GM18909 (cell line): Measurements from ENCODE around the gene PPP4R1.

Experiments
- ATAC-seq: cut with Tn5 transposase; IDR thresholded peaks from one replicate; pipeline ENCODE4 v1.9.1; 2021; ENCODE audit warnings: mild to moderate bottlenecking; ENCODE audit not compliant: unreplicated experiment, poor library complexity

PPP4R1 gene

DNA sequence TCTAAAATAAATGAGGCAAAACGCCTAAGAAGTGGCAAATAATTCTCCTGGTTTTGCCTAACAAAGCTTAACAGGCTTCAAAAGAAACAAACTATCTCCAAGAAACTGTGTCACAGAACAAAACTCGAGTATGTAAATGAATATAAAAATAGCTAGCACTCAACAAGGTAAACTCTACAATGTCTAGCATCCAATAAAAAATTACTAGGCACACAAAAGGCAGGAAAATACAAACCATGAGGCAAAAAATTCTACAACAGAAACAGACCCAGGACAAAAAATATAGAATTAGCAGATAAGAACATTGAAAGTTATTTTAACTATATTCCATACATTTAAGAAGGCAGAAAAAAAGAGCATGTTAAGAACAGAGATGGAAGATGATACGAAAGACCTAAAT is 16.8 kb downstream of the PPP4R1 start:
- ATAC-seq, result no peak

DNA sequence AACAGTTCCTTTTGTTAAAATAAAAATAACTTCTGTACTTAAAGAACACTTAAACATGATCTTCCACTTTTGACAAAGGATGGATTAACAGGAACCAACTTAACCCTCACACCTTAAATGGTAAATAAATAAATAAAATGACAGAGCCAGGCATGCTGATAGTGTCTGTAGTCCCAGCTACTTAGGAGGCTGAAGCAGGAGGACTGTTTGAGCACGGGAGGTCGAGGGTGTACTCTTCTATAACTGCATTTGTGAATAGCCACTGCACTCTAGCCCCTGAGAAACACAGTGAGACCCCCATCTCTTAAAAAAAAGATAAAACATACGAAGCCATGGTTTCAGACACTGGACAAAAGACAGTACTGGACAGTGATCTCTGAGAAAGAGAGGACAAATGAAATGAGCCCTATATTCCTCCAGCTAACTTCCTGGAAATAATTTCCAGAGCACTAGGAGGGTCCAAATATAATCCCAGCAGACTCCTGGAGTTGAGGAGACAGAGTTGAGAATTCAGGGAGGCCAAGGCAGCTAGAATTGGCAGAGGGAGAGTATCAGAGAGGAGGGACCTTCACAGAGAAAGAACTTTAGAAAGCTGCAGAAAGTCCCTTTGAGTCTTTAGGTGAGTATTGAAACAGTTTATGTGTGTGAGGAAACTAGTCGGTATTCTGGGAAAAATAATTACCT is 17.4 kb downstream of the PPP4R1 start:
- ATAC-seq, result no peak

DNA sequence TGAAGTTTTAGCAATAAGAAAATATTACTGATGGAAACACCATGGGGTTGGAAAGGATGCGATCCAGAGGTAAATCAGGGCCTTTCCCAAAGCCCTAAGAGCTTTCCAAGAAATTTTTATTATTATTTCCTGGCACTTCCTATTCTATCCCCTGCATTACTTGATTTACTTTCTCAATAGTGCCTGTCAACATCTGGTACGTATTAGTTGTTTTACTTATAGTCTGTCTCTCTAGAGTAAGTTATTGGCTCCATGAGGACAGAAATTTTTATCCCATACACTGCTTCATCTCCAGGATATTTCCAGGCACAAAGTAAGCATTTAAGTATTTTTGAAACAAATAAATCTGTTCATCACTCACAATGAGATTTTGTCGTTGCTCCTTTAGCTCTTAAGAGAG is 18.1 kb downstream of the PPP4R1 start:
- no peak for ATAC-seq

DNA sequence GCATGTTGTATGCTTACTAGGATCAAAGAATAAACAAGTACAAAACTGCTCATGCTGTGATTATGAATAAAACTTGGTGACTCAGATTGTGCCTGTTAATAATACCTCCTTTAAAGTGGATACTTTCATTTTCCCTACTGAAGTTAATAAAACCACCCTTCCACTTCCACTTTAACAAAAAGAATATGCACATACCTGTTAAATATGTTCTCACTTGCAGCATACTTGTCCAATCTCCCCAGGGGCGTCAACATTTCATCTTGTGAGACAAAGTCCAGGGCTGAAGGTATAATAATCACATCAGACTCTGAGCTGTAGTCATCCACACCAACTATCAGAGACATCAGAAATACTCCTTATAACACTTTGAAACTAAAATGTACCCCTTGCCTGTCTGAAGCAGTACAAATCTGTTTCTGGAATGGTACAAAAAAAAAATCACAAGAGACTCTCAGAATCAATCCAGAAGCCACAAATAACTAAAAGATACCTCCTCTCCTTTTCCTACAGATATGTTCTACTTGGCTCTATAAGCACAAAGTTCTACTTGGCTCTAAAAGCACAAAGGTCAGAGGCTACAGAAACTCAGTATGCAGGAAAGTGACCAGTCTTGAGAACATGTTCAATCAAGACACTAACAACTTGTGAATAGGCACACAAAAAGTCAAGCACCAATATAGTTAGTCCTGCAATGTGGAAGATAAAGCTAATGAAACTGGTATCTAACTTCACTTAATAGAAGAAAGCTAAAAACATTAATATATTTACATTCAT is 19.3 kb downstream of the PPP4R1 start:
- no peak for ATAC-seq

DNA sequence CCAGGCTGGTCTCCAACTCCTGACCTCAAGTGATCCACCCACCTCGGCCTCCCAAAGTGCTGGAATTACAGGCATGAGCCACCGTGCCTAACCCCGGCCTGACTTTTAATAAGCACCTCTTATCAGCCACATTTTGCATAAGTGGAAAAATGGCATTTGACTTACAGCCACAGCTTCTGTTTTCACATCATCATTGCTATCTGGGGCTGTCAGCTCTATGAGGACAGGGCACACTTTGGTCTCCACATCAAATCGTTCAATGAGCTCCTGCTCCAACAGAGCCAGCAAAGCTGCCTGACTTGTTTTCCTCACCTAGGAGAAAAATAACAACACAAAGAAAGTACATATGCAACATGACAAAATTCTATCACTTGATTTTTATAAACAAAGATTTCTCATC is 26.4 kb downstream of the PPP4R1 start:
- ATAC-seq, result no peak

DNA sequence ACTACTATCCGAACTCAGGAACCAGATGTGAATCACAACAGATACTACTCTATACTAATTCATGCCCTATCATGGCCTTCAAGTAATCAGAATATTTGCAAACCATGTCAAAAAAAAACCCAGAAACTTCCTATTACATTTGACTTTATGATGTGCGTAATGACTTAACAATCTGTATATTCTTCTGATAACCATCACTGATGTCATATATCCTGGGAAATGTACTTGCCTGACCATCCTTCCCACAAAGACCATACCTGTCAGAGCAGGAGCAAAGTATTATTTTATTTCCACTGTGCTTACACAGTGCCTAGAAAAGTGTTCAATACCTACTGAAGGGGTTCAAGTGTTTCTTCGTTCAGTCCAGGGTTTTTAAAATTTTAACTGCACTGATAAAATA is 27.5 kb downstream of the PPP4R1 start:
- ATAC-seq, result no peak

DNA sequence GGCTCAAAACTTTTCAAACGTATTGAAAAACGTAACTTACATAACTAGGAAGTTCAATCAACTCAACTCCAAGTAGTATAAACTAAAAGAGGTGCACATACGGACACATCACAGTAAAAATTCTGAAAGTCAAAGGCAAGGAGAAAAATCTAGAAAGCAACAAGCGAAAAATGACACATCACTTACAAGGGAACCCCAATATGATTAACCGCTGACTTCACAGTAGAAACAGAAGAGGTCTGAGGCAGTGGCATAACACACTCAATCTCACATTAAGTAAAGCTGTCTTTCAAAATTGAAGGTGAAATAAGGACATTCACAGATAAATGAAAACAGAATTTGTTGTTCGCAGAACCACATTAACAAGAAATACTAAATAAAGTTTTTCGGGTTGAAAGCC is 32.7 kb downstream of the PPP4R1 start:
- no peak for ATAC-seq

DNA sequence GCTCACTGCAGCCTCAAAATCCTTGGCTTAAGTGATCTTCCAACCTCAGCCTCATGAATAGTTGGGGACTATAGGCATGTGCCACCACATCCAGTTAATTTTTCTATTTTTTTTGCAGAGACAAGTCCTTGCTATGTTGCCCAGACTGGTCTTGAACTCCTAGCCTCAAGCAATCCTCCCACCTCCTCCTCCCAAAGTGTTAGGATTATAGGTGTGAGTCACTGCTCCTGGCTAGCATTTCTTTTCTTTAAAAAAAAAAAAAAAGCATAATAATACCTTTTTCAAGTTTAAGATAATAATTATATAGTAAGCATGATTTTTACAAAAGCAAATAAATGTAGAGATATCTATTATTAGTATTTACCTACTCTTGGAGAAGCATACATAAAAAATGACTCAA is 36.1 kb downstream of the PPP4R1 start:
- ATAC-seq, result no peak

DNA sequence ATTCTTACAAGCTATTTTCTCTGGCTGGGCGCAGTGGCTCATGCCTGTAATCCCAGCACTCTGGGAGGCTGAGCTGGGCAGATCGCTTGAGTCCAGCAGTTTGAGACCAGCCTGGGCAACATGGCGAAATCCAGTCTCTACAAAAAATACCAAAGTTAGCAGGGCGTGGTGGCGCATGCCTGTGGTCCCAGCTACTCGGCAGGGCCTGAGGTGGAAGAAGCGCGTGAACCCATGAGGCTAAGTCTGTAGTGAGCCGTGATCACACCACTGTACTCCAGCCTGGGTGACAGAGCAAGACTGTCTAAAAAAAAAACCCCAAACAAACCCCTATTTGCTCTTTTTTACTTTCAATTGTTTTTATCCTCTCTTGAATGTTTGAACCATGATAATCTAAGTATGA is 37.0 kb downstream of the PPP4R1 start:
- ATAC-seq, result no peak

DNA sequence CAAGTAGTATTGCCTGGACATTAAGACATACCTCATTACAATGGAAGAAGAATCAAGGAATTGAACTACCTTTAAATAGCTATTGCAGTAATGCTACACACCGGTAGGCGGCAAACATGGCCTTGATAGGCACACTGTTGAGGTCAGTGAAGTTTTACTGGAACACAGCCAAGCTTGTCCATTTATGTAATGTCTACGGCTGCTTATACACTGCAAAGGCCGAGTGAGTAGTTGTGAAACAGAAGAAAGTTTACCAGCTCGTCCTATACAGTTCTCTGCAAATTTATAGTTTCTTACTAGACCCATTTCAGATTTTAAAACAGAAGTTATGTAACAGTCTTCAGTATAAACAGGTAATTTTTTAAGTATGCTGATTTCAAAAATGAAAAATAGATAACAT is 38.8 kb downstream of the PPP4R1 start:
- ATAC-seq, result no peak

DNA sequence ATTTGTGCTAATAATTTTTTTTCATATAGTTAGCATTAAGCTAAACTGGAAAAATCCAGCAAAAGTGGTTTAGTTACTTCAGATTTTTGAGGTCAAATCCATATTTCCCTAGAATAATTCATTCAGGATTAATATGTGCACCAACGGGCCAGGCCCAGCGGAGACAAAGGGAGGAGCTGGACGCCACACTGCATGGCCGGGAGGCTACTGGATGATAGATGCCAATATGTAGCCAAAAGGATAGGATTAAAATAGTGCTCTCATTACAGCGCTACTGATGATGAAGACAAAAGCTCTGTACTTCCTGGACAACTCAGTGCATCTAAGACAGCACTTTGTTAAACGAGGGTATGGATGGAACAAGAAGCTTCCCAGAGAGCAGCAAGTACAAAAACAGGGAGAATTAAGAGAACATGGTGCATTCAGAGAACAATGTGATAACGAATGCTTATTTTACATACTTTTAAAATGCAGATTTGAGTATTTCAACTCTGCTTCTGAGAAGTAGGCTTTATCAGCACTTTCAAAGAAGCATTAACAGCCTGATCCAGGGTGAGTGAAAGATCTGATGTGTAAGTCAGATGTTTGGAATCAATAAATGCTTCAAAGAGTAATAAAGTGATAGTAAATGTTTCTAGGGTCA is 39.8 kb downstream of the PPP4R1 start:
- ATAC-seq, result no peak

DNA sequence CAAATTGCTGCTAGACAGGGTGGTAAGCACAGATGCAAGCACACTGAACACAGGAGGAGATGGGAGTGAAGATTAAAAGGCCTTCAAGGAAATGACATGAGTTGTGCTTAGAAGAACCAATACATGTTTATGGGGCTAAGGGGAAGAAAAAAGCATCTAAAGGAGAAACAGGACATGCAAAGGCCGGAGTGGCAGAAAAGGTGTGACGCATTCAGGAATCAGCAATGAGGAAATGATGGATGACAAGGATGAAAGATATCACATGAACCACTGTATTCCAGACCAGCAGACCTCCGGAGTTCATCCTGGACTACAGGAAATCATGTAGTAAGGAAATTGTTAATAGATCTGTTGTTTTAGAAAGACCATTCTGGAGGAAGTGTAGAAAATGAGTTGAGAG is 42.8 kb downstream of the PPP4R1 start:
- no peak for ATAC-seq

DNA sequence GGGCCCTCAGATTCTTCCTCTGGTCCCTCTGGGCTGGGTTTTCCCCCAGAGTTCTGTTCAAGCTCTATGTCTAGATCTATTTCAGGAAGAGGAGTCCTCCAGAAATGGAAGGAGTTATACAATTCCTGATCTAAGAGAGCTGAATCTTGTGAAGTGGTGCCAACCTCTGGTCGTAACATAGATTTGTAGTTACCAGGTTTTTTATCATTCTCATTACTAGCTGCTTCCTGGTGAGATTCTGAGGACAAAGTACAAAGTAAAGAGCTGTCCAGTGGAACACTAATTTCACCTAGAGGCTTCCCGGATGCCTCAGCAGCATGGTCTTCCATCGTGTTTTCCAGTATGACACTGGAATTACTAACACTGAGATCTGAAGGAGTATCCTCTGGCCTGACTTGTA is 44.1 kb downstream of the PPP4R1 start:
- no peak for ATAC-seq

DNA sequence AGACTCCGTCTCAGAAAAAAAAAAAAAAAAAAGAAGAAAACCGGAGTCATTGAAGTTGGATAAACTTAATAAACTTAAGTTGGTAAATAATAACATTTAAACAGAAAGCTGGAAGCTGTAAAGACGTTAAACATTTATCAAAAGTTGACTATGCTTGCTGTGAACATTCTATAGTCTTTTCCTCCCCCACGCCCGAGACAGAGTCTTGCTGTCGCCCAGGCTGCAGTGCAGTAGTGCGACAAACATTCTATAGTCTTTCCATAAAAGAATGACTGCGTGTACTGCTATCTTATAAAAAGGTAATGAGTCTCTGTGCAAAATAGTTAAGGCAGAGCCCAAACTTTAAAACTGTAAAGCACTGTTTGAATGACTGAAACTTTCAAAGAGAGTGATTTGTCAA is 45.2 kb downstream of the PPP4R1 start:
- no peak for ATAC-seq

DNA sequence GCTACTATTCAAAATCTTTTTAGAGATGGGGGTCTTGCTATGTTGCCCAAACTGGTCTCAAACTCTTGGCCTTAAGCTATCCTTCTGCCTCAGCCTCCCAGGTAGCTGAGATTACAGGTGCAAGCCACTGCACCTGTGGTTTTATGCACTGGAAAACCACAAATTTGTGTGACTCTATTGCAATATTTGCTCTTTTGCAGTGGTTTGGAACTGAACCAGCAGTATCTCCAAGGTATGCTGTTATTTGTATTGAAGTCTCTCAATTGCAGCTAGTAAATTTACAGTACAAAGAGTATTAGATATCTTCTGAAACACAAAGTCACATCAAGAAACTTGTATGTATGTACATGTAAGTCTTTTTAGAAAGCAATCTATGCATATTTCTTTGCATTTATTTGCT is 46.2 kb downstream of the PPP4R1 start:
- no peak for ATAC-seq

DNA sequence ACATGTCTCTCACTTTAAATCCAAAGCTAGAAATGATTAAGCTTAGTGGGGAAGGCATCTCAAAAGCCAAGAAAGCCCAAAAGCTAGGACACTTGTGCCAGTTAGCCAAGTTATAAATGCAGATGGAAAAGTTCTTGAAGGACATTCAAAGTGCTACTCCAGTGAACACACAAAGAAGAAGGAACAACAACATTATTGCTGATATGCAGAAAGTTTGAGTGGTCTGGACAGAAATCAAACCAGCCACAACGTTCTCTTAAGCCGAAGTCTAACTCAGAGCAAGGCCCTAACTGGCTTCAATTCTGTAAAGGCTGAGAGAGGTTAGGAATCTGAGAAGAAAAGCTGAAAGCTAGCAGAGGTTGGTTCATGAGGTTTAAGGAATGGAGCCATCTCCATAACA is 49.0 kb downstream of the PPP4R1 start:
- ATAC-seq, result no peak

DNA sequence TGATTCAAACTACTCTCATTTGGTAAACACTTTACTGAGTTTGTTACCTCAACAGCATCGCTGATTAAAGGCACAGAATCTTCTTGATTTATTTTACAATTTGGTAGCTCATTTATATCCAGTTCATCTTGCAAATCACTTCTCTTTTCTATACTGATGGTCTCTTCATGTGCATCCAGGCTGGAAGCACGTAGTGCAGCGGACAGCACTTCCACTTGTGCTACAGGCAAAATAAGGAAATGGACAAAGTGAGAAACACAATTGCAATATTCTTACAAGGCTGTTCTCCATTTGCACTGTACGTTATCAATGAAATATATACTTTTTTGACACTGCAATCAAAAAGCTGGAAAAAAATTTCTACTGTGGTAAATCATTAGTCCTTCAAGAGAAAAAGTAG is 51.0 kb downstream of the PPP4R1 start:
- no peak for ATAC-seq

DNA sequence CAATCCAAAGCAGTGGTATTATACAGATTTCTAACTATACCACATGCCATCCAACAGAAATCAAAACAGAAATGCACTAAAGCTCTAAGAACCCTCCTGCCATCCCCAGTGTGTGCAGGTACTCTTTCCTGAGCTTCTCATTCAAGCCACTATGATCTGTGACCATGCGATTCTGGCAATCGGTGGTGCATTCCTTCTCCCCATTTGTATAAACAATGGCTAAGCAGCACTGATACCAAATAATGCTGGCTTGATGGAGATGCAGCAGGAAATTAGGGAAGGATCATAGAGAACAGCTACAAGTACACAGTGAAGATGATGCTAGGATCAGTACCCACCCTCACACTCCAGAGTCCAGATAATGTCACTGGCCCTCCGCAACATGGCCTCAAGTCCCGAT is 51.8 kb downstream of the PPP4R1 start:
- no peak for ATAC-seq

DNA sequence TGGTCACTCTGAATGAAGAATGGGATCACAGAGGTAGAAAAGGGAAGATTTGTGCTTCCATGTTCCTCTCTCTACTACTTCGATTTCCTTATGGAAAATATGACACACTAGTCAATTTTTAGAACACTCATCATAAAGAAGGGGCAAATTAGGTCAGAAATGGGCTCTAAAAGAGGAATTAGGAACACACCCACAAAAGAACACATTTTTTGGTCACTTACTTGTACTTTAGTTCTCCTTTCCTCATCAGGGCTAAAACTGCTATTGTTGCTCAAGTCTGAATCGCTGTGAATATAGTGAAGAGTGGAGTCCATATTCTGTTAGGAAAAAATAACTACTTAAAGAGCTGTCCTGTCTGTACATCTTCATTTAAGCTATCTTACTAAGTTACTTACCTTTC is 52.6 kb downstream of the PPP4R1 start:
- no peak for ATAC-seq

DNA sequence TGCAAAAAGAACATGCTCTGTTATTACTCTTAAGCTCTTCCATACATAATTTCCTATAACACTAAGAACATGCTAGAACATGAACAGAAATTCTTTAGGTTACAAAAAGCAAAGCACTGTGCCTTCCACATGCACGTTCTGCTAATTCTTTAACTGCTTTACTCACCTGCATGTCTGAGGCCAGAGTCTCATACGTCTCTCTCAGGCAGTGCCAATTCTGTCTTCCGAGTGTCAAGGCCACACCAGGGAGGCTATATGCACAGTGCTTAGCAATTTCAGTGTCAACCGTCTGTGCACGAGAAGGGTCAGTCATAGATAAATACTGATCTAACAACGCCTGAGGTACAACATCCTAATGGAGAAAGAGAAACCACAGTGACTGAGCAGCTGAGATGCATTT is 55.1 kb downstream of the PPP4R1 start:
- no peak for ATAC-seq

DNA sequence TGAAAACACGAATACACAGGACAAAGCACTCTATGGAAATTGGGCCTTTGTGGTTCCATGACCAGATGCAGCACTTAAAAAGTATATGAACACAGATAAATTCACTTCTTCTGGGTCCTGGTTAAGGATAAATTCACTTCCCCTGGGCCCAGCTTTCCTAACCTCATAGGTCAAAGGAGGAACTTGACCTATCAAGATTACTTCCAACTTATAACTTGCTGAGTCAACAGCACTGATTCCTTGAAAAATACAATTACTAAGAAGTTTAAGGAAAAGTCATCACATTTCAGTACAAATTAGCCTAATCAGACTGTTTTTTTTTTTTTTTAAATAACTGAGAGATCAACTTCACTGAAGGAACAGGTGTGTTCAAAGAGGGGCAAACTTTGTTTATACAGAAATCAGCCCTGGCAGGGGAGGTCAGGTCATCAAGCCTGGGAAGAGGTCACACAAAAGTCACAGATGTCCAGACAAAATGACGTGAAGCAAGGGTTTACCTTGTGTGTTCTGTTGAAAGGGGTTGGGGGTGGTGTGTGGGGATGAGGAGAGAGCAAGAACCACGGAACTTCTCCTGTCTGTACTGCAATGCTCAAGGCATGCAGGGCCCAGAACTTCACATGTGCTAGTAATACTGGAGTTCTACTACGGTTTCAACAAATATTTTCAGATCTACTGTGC is 55.8 kb downstream of the PPP4R1 start:
- no peak for ATAC-seq
